Activated CD4-positive, CD25-positive, alpha-beta regulatory T cell treated with anti-CD3 and anti-CD28 coated beads, Interleukin-2, amount 50 U/mL, for 24 hours (primary cell): Measurements from ENCODE around the gene NDST1.

Source experiments
- ATAC-seq, 2 donors: fragments of 150-1000 bp; cut with Tn5 transposase; one replicate each; pipeline ENCODE4 v1.10.0; 2021; ENCODE audit warnings: mild to moderate bottlenecking in 1 of 2, moderate library complexity in 1 of 2

The NDST1 gene

GRCh38 chr5:150590979-150591695 lies 83.2 kb downstream of the NDST1 start:
- ATAC-seq: no peak

GRCh38 chr5:150593593-150593992 lies 85.7 kb downstream of the NDST1 start:
- ATAC-seq: no peak

- no peak for ATAC-seq
Measured at GRCh38 chr5:150593996-150594395, 86.1 kb downstream of the NDST1 start.

- no peak for ATAC-seq
Measured at GRCh38 chr5:150595466-150596031, 87.6 kb downstream of the NDST1 start.

GRCh38 chr5:150596313-150596712 lies 88.4 kb downstream of the NDST1 start:
- ATAC-seq: no peak

GRCh38 chr5:150596826-150597225 lies 88.9 kb downstream of the NDST1 start:
- ATAC-seq: no peak

GRCh38 chr5:150598006-150598405 lies 90.1 kb downstream of the NDST1 start:
- ATAC-seq: no peak

- no peak for ATAC-seq
Measured at GRCh38 chr5:150598821-150599273, 90.9 kb downstream of the NDST1 start.

- no peak for ATAC-seq
Measured at GRCh38 chr5:150599281-150599680, 91.3 kb downstream of the NDST1 start.

GRCh38 chr5:150599917-150600511 lies 92.1 kb downstream of the NDST1 start:
- no peak for ATAC-seq

- no peak for ATAC-seq
Measured at GRCh38 chr5:150600616-150601490, 92.9 kb downstream of the NDST1 start.

- no peak for ATAC-seq
Measured at GRCh38 chr5:150601491-150602345, 93.8 kb downstream of the NDST1 start.

- no peak for ATAC-seq
Measured at GRCh38 chr5:150603052-150603451, 95.1 kb downstream of the NDST1 start.

- no peak for ATAC-seq
Measured at GRCh38 chr5:150603491-150603890, 95.6 kb downstream of the NDST1 start.

- no peak for ATAC-seq
Measured at GRCh38 chr5:150604010-150604409, 96.1 kb downstream of the NDST1 start.

- no peak for ATAC-seq
Measured at GRCh38 chr5:150604894-150605440, 97.0 kb downstream of the NDST1 start.

- no peak for ATAC-seq
Measured at GRCh38 chr5:150605546-150605945, 97.6 kb downstream of the NDST1 start.

GRCh38 chr5:150606476-150606875 lies 98.5 kb downstream of the NDST1 start:
- no peak for ATAC-seq

GRCh38 chr5:150607105-150607504 lies 99.2 kb downstream of the NDST1 start:
- no peak for ATAC-seq
